ENCODE measurements around the gene NTNG1.
"Not testable (repeated sequence)": the region's sequence is repeated elsewhere in the genome, so short reads cannot be mapped to it uniquely, and the experiment has no call there.

NTNG1 gene

GRCh38 chr1:107140703-107141490 lies at the start of gene NTNG1:
NTNG1 (plus strand) TSS chr1:107141039.
- no peak for DNase-seq

DNA sequence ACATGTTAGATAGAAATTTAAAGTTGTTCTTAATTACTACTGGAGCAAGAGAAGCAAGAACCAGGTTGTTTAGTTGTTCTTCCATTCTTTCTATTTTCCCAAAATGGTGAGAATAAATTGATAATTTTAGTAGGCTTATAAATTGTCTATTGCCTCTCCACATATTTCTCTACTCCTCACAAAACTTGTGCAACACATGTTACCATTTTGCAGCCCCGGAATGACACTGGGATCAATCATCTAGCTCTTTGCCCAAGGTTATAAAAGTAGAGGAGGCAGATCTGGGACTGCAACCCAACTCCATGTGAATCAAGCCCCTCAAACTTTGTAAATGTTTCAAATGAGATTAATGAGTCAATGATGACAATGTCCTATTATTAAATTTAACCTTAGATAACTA lies 49.4 kb upstream of the NTNG1 start:
- DNase-seq, result no peak

DNA sequence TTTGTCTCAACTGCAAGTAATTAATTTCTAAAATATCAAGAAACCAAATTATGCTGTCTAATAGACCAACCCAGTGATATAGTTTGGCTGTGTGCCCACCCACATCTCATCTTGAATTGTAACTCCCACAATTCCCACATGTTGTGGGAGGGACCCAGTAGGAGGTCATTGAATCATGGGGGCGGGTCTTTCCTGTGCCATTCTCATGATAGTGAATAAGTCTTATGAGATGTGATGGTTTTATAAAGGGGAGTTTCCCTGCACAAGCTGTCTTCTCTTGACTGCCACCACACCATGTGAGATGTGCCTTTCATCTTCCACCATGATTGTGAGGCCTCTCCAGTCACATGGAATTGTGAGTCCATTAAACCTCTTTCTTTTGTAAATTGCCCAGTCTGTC lies 47.4 kb upstream of the NTNG1 start:
- not testable (repeated sequence) for DNase-seq

DNA sequence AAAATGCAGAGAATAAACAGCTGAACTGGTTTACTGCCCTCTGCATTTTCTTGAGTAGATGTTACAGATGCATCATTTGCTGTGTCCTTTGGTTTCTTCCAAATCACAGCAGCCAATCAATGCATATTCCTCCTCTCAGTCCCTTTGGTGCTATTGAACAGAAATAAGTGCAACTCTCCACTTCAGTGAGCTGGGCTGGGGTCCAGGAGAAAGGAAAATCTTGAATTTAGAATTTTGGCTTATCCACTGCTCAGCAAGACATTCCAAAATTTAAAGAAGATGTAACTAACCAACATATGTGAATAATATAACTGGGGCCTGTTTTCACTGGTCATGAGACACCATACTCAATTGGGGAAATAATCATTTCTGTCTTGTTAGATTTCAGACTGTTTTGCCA lies 45.2 kb upstream of the NTNG1 start:
- DNase-seq, result no peak

GRCh38 chr1:107096690-107097089 lies 44.1 kb upstream of the NTNG1 start:
- DNase-seq, result no peak

- DNase-seq, result no peak
Measured at GRCh38 chr1:107098961-107099360, 41.9 kb upstream of the NTNG1 start.

DNA sequence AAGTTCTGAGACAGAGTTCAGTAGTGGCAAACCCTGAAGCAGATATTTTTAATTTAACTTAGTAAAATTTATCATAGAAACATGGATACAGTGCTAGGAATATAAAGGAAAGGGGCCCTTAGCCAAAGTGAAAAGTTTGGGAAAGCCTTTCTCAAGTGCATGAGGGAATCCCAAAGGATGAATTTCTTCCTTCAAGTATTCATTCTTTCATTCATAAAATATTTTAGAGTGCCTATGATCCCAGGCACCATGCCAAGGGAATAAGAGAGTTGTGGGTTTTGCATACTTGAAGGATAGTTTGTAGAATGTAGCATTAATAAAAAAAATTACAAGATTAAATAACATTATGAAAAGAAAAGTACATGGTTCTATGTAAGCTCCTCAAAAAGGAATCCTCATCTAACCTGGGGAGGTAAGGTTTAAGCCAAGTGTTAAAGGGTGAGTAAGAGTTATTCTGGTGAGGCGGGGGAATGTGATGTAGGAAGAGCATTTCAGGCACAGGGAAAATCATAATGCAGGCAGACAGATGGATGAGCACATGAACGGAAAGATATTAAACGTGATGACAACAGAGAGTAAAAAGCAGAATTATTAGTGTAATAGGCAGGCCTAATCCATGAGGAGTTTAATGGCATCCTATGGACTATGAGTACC lies 40.4 kb upstream of the NTNG1 start:
- DNase-seq, result no peak

DNA sequence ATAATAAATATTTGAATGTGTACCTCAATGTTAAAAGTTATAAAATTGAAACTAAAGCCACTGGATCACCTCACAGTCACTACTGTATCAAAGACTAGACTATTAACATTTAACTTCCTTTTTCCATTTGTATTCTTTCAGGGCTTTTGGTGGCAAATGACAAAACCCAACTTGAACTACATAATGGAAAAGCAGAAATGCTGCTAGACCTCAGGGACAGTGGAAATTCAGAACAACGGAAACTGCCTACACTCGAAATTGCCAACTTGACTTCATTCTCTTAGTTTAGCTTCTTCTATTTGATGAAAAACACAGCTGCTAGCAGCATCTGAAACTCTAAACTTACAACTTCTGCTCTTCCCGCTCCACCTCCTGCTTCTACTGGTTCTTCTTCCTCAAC lies 34.9 kb upstream of the NTNG1 start:
- no peak for DNase-seq

DNA sequence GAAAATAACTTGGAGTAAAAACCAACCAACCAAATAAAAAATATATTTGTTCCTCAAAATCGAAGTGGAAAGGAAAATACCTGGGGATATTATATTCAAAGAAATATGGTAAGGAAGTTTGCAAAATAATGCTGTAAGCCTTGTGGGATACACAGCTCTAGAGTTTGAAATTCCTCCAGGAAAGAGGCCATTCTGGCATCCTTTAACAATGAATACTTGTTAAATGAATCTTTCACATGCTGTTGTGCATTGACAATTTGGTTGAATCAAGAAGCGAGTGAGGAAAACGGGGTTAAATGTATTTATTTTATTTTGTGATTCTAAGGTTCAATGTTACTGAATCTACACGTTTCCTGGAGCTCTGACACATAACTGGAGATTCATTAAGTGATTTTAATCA lies 30.5 kb upstream of the NTNG1 start:
- no peak for DNase-seq

DNA sequence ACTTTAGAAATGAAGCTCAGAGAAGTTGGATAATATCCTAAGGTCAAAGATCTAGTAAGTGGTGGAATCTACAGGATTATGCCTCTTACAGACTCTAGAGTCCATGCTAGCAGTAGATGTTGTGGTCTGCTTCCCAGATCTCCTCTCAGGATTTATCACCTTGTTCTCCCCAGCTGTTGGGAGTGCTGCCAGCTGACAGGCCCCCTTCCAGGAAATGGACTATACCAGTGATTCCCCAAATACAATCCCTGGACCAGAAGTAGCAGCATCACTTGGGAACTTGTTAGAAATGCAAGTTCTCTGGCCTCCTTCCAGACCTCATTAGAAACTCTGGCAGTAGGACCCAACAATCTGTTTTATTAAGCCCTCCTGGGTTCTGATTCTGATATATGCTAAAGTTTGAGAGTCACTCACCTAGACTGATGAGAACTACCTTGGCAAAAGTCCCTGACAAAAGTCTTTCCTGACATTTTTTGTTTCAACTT lies 24.5 kb upstream of the NTNG1 start:
- no peak for DNase-seq

DNA sequence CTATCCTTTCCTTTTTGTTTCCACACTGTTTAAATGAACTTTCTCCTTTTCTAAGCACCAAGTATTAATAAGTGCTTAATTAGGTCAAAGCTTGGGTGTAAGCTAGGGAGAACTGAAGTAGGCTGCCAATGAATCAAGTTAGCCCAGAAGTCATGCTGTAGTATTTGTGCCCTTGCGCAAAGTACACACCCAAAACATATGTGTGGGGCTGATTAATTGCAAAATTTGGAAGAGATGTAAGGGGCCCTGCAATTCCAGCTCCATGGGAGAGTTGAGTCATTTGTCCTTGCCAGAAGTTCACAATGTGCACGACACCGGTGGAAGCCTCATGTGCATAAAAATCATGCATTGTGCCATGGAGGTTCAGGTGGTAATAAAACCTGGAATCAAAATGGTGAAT lies 18.6 kb upstream of the NTNG1 start:
- DNase-seq, result no peak

DNA sequence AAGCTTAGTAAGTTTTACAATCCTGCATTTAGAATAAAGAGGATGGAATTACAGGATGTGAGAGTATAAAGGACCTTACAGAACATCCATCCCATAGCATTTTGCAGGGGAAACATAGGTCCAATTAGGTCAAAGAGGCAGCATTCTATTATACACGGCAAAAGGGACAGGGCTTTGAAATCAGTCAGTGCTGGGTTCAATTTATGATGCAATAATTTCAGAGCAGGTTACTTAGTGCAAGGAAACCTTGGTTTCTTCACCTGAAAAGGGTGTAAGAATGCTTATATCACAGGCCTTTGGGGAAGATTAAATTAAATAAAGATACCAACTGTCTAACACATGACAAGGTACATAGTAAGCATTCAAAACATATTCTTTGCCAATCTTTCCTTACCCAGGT lies 17.1 kb upstream of the NTNG1 start:
- DNase-seq, result no peak

- DNase-seq, result no peak
Measured at GRCh38 chr1:107124694-107125093, 16.1 kb upstream of the NTNG1 start.

DNA sequence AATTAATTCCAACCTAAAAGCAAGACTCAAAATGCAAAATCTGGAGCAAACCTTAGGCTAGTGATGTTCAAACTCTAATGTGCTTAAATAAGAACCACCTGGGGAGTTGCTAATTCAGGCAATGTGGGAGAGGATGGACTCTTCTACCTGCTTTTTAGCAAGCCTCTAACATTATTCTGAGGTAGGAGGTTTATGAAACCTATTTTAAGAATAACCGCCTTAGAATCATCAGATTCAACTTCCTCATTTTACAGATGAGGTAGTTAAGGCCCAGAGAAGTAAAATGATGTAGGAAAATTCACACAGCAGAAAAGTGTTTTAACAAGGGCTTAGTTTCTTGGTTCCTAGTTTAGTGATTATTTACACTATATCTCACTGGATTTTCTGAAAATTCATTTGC lies 8.6 kb upstream of the NTNG1 start:
- DNase-seq, result no peak

- no peak for DNase-seq
Measured at GRCh38 chr1:107132780-107133179, 8.1 kb upstream of the NTNG1 start.

GRCh38 chr1:107135463-107135862 lies 5.4 kb upstream of the NTNG1 start:
- DNase-seq, result no peak

GRCh38 chr1:107138166-107138565 lies 2.7 kb upstream of the NTNG1 start:
- no peak for DNase-seq

DNA sequence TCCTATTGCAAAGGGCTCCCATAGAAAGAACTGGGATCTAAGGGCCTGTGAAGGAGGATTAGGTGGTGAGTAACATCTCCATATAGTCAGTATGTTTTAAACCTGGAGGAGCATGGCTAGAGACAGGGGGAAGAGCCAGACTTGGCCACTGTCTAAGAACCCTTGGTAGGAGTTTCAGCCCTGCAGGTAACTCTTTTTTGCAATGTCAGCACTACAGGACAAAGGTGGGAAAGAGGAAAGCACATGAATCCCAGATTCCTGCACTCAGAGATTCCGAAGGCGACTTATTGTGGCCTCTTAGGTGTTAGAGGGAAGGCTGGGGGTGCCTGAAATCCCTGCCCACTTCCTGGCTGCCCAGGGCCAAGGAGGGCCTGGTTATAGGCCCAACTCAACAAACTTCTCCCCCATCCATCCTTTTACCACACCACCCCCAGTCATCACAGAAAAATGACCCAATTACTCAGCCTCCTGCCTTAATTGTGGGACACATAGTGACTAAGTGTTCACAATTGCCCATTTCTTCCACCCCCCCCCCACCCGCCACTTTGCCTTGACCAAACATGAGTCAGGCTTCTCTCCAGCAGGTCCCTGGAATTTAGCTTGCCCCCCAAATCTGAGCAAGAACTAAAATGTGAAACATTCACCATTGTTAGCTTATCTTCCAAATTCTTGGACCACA lies 1.9 kb upstream of the NTNG1 start:
- no peak for DNase-seq

DNA sequence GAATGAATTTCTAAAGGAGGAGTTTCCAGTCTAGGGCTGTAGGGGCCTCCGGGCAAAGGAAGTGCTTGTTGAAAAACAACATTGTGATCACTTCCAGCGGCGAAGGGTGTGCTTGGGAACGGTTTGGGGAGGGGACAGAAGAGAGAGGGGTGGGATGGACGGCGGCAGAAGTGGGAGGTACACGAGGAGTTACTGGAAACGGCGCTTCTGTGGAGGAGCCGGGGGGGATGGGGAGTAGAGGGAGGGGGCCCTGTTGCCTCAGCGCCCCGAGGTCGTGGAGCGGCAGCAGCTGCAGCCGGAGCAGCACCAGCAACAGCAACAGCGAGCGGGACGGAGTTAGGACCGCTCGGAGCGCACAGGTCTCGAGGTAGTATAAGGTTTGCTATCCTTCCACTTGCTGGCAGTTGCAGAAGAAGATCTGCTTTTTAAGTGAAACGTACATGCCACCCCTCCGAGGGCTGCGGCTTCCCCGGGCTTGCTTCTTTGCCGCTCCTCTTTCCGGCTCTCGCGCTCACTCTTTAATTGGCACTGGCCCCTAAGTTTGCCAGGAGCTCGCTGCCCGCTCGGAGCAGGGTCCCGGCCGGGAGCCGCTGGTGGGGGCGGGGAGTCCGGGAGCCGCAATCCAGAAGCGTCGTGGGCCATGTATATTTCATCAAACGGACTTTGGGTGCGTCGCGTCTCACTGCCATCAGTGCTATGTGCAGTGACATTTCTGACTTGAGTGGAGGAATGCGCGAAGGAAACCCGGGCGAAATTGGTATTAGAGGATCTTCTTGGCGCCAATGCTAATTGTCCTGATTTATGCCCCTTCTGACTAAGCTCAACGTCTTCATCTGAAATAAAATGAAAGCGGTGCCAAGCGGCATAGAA lies 771 bp upstream of the NTNG1 start:
- DNase-seq, result no peak

- no peak for DNase-seq
Measured at GRCh38 chr1:107141491-107142126, 770 bp downstream of the NTNG1 start.

DNA sequence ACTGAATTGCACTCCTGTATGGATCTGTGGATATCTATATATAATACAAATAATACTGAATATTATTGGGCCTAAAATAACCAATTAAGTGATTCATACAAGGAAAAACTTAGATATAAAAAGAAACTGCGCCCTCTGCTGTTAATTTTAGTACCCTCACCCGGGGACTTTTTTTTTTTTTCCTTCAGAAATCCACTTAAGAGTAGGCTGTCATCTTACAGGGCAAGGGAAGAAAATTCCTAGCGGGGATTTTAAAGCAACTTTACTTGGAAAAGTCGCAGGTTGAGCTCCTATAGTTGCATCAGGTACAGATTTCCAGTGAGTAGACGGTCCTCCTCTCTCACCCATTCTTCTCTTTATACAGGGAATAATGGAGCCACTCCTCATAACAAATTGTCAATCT lies 1.3 kb downstream of the NTNG1 start:
- no peak for DNase-seq

GRCh38 chr1:107142666-107143065 lies 1.8 kb downstream of the NTNG1 start:
- DNase-seq, result no peak

- DNase-seq, result no peak
Measured at GRCh38 chr1:107145637-107146036, 4.8 kb downstream of the NTNG1 start.
